ENCODE results near the gene PLCL2.

DNA sequence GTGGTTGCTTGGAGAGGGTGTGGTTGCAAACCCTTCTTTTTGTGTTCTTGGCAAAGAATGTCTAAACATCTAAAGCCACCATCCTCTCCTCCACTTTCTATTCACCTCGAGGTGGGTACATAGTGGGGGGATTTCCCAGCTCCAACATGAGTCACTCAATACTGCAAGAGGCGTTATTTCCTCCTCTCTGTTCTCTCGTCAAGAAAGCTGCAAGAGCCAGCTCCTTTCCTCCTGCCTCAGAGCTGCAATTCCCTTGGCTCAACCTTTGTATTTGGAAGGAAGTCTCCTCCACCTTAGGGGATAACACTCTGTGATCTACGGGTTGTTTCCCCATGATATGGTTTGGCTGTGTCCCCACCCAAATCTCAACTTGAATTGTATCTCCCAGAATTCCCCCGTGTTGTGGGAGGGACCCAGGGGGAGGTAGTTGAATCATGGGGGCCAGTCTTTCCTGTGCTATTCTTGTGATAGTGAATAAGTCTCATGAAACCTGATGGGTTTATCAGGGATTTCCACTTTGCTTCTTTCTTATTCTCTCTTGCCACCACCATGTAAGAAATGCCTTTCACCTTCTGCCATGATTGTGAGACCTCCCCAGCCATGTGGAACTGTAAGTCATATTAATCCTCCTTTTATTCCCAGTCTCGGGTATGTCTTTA is 138.4 kb downstream of the PLCL2 start:
- no peak for TF ChIP-seq EZH2phosphoT487 (IDR thresholded peaks at IDR 0.05)
- TF ChIP-seq, protein P1, sequence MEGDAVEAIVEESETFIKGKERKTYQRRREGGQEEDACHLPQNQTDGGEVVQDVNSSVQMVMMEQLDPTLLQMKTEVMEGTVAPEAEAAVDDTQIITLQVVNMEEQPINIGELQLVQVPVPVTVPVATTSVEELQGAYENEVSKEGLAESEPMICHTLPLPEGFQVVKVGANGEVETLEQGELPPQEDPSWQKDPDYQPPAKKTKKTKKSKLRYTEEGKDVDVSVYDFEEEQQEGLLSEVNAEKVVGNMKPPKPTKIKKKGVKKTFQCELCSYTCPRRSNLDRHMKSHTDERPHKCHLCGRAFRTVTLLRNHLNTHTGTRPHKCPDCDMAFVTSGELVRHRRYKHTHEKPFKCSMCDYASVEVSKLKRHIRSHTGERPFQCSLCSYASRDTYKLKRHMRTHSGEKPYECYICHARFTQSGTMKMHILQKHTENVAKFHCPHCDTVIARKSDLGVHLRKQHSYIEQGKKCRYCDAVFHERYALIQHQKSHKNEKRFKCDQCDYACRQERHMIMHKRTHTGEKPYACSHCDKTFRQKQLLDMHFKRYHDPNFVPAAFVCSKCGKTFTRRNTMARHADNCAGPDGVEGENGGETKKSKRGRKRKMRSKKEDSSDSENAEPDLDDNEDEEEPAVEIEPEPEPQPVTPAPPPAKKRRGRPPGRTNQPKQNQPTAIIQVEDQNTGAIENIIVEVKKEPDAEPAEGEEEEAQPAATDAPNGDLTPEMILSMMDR (IDR thresholded peaks at IDR 0.05), result no peak
